Panc1 (cell line): ENCODE results near the gene EVI5.

Source experiments
- POLR2AphosphoS5 ChIP-seq: IDR thresholded peaks from 2 replicates; pipeline ENCODE4 v1.6.1; 2012; ENCODE audit warnings: mild to moderate bottlenecking, low read depth, low read length, moderate library complexity
- SIN3A ChIP-seq: IDR thresholded peaks from 2 replicates; pipeline ENCODE4 v1.6.1; 2012; ENCODE audit warnings: low read depth, mild to moderate bottlenecking, low read length, moderate library complexity, borderline replicate concordance; ENCODE audit not compliant: insufficient read depth
- TCF7L2 ChIP-seq: IDR thresholded peaks from 2 replicates; pipeline ENCODE4 v1.6.1; 2011; ENCODE audit warnings: mild to moderate bottlenecking, low read depth, low read length, inconsistent platforms
- TF ChIP-seq, protein P1 (sequence below): fragments of 450-650 bp; IDR thresholded peaks from 2 replicates; pipeline ENCODE4 v1.5.1; 2017; ENCODE audit warnings: mild to moderate bottlenecking
- TF ChIP-seq, protein P2 (sequence below), 2 experiments: IDR thresholded peaks; 2 replicates each; pipeline ENCODE4 v1.6.1; 2011 to 2012; ENCODE audit warnings: low read depth in 2 of 2, control low read depth in 1 of 2, low read length in 1 of 2, mild to moderate bottlenecking in 1 of 2, moderate library complexity in 1 of 2; ENCODE audit not compliant: insufficient read depth in 1 of 2

GRCh38 chr1:92808381-92808780 is 23.5 kb upstream of the EVI5 start:
- no peak for TF ChIP-seq TCF7L2
- TF ChIP-seq, protein P1, sequence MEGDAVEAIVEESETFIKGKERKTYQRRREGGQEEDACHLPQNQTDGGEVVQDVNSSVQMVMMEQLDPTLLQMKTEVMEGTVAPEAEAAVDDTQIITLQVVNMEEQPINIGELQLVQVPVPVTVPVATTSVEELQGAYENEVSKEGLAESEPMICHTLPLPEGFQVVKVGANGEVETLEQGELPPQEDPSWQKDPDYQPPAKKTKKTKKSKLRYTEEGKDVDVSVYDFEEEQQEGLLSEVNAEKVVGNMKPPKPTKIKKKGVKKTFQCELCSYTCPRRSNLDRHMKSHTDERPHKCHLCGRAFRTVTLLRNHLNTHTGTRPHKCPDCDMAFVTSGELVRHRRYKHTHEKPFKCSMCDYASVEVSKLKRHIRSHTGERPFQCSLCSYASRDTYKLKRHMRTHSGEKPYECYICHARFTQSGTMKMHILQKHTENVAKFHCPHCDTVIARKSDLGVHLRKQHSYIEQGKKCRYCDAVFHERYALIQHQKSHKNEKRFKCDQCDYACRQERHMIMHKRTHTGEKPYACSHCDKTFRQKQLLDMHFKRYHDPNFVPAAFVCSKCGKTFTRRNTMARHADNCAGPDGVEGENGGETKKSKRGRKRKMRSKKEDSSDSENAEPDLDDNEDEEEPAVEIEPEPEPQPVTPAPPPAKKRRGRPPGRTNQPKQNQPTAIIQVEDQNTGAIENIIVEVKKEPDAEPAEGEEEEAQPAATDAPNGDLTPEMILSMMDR: no peak
- TF ChIP-seq, protein P2, sequence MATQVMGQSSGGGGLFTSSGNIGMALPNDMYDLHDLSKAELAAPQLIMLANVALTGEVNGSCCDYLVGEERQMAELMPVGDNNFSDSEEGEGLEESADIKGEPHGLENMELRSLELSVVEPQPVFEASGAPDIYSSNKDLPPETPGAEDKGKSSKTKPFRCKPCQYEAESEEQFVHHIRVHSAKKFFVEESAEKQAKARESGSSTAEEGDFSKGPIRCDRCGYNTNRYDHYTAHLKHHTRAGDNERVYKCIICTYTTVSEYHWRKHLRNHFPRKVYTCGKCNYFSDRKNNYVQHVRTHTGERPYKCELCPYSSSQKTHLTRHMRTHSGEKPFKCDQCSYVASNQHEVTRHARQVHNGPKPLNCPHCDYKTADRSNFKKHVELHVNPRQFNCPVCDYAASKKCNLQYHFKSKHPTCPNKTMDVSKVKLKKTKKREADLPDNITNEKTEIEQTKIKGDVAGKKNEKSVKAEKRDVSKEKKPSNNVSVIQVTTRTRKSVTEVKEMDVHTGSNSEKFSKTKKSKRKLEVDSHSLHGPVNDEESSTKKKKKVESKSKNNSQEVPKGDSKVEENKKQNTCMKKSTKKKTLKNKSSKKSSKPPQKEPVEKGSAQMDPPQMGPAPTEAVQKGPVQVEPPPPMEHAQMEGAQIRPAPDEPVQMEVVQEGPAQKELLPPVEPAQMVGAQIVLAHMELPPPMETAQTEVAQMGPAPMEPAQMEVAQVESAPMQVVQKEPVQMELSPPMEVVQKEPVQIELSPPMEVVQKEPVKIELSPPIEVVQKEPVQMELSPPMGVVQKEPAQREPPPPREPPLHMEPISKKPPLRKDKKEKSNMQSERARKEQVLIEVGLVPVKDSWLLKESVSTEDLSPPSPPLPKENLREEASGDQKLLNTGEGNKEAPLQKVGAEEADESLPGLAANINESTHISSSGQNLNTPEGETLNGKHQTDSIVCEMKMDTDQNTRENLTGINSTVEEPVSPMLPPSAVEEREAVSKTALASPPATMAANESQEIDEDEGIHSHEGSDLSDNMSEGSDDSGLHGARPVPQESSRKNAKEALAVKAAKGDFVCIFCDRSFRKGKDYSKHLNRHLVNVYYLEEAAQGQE (IDR thresholded peaks at IDR 0.05; ENCODE audit: insufficient read depth in 1 of 2, low read depth in 2 of 2, low read length in 1 of 2): no peak
- TF ChIP-seq SIN3A: no peak
- no peak for TF ChIP-seq POLR2AphosphoS5
